ENCODE measurements around the gene SLC25A46.
"Not testable (repeated sequence)": the region's sequence is repeated elsewhere in the genome, so short reads cannot be mapped to it uniquely, and the experiment has no call there.

- not testable (repeated sequence) for TF ChIP-seq SIN3A (IDR thresholded peaks at IDR 0.05; ENCODE audit: low read depth); POLR2AphosphoS5 (IDR thresholded peaks at IDR 0.05; ENCODE audit: low read depth, low read length); CTCF (IDR thresholded peaks at IDR 0.05 in 2 of 3, conservative IDR thresholded peaks at IDR 0.05 in 1 of 3; ENCODE audit: borderline replicate concordance in 1 of 3, insufficient read depth in 1 of 3, low read depth in 2 of 3, low read length in 2 of 3)
- TF ChIP-seq, protein P1, sequence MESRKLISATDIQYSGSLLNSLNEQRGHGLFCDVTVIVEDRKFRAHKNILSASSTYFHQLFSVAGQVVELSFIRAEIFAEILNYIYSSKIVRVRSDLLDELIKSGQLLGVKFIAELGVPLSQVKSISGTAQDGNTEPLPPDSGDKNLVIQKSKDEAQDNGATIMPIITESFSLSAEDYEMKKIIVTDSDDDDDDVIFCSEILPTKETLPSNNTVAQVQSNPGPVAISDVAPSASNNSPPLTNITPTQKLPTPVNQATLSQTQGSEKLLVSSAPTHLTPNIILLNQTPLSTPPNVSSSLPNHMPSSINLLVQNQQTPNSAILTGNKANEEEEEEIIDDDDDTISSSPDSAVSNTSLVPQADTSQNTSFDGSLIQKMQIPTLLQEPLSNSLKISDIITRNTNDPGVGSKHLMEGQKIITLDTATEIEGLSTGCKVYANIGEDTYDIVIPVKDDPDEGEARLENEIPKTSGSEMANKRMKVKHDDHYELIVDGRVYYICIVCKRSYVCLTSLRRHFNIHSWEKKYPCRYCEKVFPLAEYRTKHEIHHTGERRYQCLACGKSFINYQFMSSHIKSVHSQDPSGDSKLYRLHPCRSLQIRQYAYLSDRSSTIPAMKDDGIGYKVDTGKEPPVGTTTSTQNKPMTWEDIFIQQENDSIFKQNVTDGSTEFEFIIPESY (IDR thresholded peaks at IDR 0.05; ENCODE audit: extremely low read depth, insufficient replicate concordance, low read length), result not testable (repeated sequence)
Observed at GRCh38 chr5:110690587-110690986, 48.2 kb upstream of the SLC25A46 start.
